Urinary bladder (tissue), 4 donors: ENCODE data around the gene SOD1. TPM values are rescaled to one million over a fixed set of nuclear protein-coding genes. Genes with fewer than 3 reads are reported as not detected.

ENCODE experiments used
- DNase-seq: peaks from one replicate; pipeline ENCODE4 v3.0.0-alpha.2; 2015; ENCODE audit errors: extremely low spot score
- H3K27ac ChIP-seq: one replicate; pipeline ENCODE4 v1.5.1; 2013; ENCODE audit warnings: low read depth, mild to moderate bottlenecking, moderate library complexity
- H3K36me3 ChIP-seq: one replicate; pipeline ENCODE4 v1.6.1; 2013; ENCODE audit warnings: mild to moderate bottlenecking, moderate library complexity; ENCODE audit not compliant: insufficient read depth
- H3K4me1 ChIP-seq: one replicate; pipeline ENCODE4 v1.6.1; 2013; ENCODE audit warnings: mild to moderate bottlenecking, moderate library complexity; ENCODE audit not compliant: insufficient read depth
- H3K4me3 ChIP-seq: one replicate; pipeline ENCODE4 v1.5.1; 2013; ENCODE audit warnings: low read depth, low read length
- WGBS: extraction: QIAGEN DNeasy Blood & Tissue Kit; methylation state at CpG from one replicate; pipeline ENCODE4 v1.1.7; 2013; 5-methylcytosine and 5-hydroxymethylcytosine counted together
- polyA plus RNA-seq: library from polyadenylated mRNA; stranded (reverse); fragments of 200-250 nt; gene quantifications from one replicate; pipeline ENCODE4 v1.2.3, GENCODE V29; 2013
- small RNA-seq: library from RNA; depleted of rRNA; stranded (forward); fragments of <200 nt; gene quantifications from one replicate; pipeline ENCODE3, GENCODE V24; 2014
- total RNA-seq: library from RNA; depleted of rRNA; stranded (reverse); fragments of >200 nt; gene quantifications from one replicate; pipeline ENCODE4 v1.2.3, GENCODE V29; 2014
- donor health status: healthy with polysubstance abuse.
- donor health status: healthy.

SOD1 gene
- total and polyA plus RNA-seq, 2 donors: 97.7 to 356 TPM

DNA sequence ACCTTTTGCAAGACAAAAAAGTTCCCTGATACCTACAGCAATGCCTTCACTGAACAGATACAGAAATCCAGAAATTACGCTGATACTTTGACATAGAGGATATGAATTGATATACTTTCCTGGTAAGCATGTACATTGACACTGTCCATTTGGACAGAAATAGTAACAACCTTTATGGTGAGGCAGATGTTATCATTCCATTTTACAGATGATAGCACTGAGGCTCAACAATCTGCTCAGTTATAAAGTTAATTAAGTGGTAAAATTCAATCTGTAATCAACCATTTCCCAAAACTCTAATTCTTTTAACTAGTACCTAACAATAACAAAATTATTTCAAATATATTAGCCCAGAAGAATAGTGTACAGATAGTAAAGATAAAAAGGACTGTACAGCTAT, 51.8 kb downstream of the SOD1 start:
- Histone ChIP-seq H3K27ac (no peak overlapping the region), H3K4me1 (peaks cover 1% of the 10 kb centered on the region), H3K4me3 (no peak overlapping the region), H3K36me3 (no peaks in the 10 kb centered on the region)
- DNase-seq: no peak
- WGBS: 97% methylated on average over 1 of the region's 1 CpG

DNA sequence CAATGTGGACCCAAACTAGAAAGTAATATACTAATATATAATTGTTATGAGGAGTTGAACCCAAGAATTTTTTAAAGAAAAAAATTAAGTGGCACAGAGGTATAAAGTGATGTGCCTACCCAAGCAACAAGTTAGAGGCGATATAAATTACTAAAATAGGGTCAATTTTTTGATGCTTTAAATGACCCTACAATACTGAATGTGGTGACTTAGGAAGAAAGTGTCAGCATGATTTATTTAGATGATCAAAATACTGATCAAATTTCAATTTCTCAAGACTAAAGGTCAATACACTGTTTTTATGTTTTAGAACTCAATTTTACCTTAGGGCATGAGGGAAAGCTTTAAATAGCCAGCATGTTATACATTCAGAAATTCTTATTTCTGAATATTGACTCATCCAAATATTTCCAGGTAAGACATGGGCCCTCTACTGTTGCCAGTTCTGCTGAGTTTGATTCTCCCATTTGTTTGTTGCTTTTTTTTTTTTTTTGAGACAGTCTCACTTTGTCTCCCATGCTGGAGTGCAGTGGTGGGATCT, 52.3 kb downstream of the SOD1 start:
- H3K4me1 ChIP-seq: peaks cover 1% of the 10 kb centered on the region
- no peak overlapping the region for H3K4me3 ChIP-seq
- no peaks in the 10 kb centered on the region for H3K36me3 ChIP-seq
- no peak overlapping the region for H3K27ac ChIP-seq
- 97% methylated on average over 1 of the region's 1 CpG for WGBS
- DNase-seq: no peak

DNA sequence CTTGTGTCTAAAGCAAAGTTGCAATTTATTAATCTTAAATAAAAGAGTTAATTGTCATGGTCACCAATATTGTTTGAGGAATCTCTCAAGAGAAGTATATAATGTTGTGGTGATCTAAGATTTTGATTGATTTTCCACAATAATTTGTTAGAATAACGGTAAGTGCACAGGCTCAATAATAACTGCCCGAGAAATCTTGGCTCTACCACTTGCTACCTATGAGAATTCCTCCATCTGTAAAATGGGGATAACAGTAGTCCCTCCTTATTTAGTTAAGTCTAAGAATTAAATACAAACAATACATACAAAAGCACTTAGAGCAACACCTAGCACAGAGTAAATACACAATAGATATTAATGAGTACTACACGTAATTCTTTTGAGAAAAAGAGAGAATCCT, 53.6 kb downstream of the SOD1 start:
- Histone ChIP-seq H3K36me3 (no peaks in the 10 kb centered on the region), H3K4me1 (peaks cover 1% of the 10 kb centered on the region), H3K4me3 (no peak overlapping the region), H3K27ac (no peak overlapping the region)
- no peak for DNase-seq
- WGBS: 66% methylated on average over 3 of the region's 3 CpGs

DNA sequence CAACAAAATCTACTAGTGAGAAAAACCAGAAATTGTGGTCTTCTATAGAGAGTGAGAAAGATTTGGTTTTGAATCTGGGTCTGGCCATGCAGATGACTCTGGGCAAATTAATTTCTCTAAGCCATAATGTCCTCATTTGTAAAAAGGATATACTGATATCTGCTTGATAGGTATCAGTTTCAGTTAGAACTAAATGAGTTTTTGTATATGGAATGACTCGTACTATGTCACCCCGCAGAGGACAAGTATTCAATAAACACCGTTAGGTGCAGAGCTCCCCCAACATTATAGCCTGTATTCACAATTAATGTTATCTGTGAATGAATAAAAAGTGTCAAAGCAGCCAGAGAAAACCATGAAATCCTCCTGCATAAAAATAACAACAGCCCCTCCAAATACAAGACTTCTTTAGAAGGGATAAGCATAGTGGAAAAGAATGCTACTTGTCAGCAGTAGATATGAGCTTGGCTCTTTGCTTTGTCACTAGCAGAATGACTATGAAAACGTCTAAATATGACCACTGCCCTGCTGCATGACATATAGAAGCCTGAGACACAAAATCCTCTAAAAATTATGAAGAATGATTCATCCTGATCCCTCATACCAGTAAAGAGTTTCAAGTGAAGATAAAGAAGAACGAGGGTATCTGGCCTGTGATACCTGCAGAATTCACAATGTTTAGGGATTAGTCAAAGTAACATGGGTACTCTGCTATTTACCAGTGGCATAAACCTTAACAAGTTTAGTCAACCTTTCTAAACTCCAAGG, 54.7 kb downstream of the SOD1 start:
- 71% methylated on average over 5 of the region's 5 CpGs for WGBS
- no peak overlapping the region for H3K27ac ChIP-seq

DNA sequence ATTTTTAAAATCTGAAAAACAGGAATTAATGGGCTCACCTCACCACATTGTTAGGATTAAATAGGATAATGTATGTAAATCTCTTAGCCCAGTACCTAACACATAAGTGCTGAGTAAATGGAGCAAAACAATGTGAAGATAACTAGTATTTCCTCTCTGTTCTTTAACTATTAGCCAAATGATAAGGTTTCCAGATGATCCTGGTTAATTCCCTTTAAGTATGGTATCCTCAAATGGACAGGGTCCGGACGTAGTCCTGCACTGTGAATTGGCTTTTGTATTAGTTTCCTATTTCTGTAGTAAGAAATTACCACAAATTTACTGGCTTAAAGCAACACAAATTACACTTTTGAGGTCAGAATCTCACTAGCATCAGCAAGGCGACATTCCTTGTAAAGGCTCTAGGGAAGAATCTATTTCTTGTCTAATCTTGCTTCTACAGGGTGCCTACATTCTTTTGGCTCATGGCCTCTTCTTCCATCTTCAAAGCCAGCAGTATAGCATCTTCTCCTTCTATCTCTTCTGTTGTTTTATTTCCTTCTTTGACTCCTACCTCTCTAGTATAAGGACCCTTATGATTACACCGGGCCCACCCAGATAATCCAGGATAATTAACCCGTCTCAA, 55.4 kb downstream of the SOD1 start:
- Histone ChIP-seq H3K27ac (no peak overlapping the region), H3K4me1 (peaks cover 1% of the 10 kb centered on the region), H3K36me3 (no peaks in the 10 kb centered on the region), H3K4me3 (no peak overlapping the region)
- DNase-seq: no peak
- 91% methylated on average over 5 of the region's 5 CpGs for WGBS

More for the DNA sequence above, 54.7 kb downstream of the SOD1 start:
- Histone ChIP-seq H3K4me1 (peaks cover 1% of the 10 kb centered on the region), H3K36me3 (no peaks in the 10 kb centered on the region), H3K4me3 (no peak overlapping the region)
- no peak for DNase-seq

DNA sequence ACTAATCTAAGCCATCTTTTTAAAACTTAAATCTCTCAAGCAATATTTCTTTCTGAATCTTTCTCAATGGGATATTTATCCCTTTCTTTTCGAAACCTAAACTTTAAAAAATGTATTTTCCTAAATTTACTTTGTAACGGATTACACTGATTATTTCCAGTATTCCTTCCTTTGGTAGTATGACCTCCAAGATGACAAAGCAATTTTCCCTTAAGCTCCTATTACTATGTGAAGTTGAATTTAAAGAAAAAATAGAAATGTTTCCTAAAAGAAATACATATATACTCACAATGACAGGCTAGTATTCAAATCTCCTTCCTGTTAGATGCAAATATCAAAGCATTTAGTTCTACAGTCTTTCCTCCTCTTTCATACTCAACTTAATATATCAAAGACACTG, 56.6 kb downstream of the SOD1 start:
- no peak for DNase-seq
- H3K36me3 ChIP-seq: no peaks in the 10 kb centered on the region
- H3K4me1 ChIP-seq: peaks cover 6% of the 10 kb centered on the region
- H3K27ac ChIP-seq: no peak overlapping the region
- 78% methylated on average over 2 of the region's 2 CpGs for WGBS
- no peak overlapping the region for H3K4me3 ChIP-seq

Small RNA genes lying within 50 kb of the gene (small RNA-seq; reads per million reads assigned to genes)
- not detected for gene RF01241

Other genes starting within 250 kb of the SOD1 start
- gene SCAF4, start 72.4 kb downstream of the SOD1 start, total RNA-seq: 19.6 TPM
- gene SCAF4, start 72.4 kb downstream of the SOD1 start, polyA plus RNA-seq: 14.4 TPM
- gene HUNK, start 213.3 kb downstream of the SOD1 start, total RNA-seq: 7.3 TPM
- 2.8 TPM for gene HUNK, start 213.3 kb downstream of the SOD1 start, polyA plus RNA-seq